ENCODE data around the gene RNF115.
"Not testable (repeated sequence)": the region's sequence is repeated elsewhere in the genome, so short reads cannot be mapped to it uniquely, and the experiment has no call there.

The RNF115 gene

GRCh38 chr1:145847827-145848226 is 23.9 kb upstream of the RNF115 start:
- peaks cover 5% of the 10 kb centered on the region for H3K4me1 Mint-ChIP-seq
- H3K27ac Mint-ChIP-seq: peak overlapping the region in 1 of 3 experiments; percentile 43
- H3K9me3 Mint-ChIP-seq: no peaks in the 10 kb centered on the region
- no peaks in the 10 kb centered on the region for H3K27me3 Mint-ChIP-seq (ENCODE audit: low read depth)
- H3K36me3 Mint-ChIP-seq (ENCODE audit: low read depth): peaks cover 39% of the 10 kb centered on the region
- peak overlapping the region in 2 of 3 experiments; percentile 26 to 40 for H3K4me3 Mint-ChIP-seq
- TF ChIP-seq CTCF (IDR thresholded peaks at IDR 0.05; ENCODE audit: unreplicated experiment in 3 of 3): no peak

GRCh38 chr1:145846201-145846612 is 22.3 kb upstream of the RNF115 start:
- Mint-ChIP-seq H3K4me3 (no peak overlapping the region), H3K4me1 (peaks cover 5% of the 10 kb centered on the region), H3K27ac (peak overlapping the region in 1 of 3 experiments; percentile 78), H3K36me3 (ENCODE audit: low read depth) (peaks cover 45% of the 10 kb centered on the region), H3K27me3 (ENCODE audit: low read depth) (no peaks in the 10 kb centered on the region), H3K9me3 (no peaks in the 10 kb centered on the region)
- peak; percentile 57 to 70 (median 60) for TF ChIP-seq CTCF (IDR thresholded peaks at IDR 0.05; ENCODE audit: unreplicated experiment in 3 of 3)

GRCh38 chr1:145845514-145846161 is 21.7 kb upstream of the RNF115 start, which contains the start of gene NUDT17:
Gene NUDT17, plus strand, starts transcription at chr1:145845630. Its CDS starts 11 bp downstream, at chr1:145845641.
- Mint-ChIP-seq H3K4me1 (peaks cover 5% of the 10 kb centered on the region), H3K27ac (peak within 1 kb of the TSS in 1 of 3 experiments; percentile 78), H3K9me3 (no peaks in the 10 kb centered on the region), H3K27me3 (ENCODE audit: low read depth) (no peaks in the 10 kb centered on the region), H3K36me3 (ENCODE audit: low read depth) (peaks cover 45% of the 10 kb centered on the region), H3K4me3 (no peak within 1 kb of the TSS)
- peak; percentile 95 to 97 (median 96) for TF ChIP-seq CTCF (IDR thresholded peaks at IDR 0.05; ENCODE audit: unreplicated experiment in 3 of 3)

DNA sequence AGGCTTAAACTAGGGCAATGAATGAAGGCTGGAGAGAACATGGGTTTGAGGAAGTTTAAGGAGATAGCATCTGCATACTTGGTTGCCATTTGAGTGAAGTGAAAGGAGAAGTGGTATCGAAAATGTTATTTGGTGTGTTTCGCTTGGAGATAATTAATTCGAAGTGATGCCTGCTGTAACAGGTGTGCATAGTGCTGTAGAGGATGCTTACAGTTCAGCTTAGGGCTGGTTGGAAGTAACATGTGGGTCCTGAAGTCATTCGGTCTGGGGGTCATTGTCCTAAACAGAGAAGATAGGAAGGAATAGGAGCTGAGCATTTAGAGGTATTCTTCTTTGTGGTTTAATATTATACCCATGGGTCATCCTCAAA is 21.2 kb upstream of the RNF115 start:
- no peak overlapping the region for H3K4me3 Mint-ChIP-seq
- peaks cover 5% of the 10 kb centered on the region for H3K4me1 Mint-ChIP-seq
- no peaks in the 10 kb centered on the region for H3K9me3 Mint-ChIP-seq
- TF ChIP-seq CTCF (IDR thresholded peaks at IDR 0.05; ENCODE audit: unreplicated experiment in 3 of 3): no peak
- H3K27ac Mint-ChIP-seq: no peak overlapping the region
- no peaks in the 10 kb centered on the region for H3K27me3 Mint-ChIP-seq (ENCODE audit: low read depth)
- H3K36me3 Mint-ChIP-seq (ENCODE audit: low read depth): peaks cover 42% of the 10 kb centered on the region

- Mint-ChIP-seq H3K4me1 (peaks cover 5% of the 10 kb centered on the region), H3K9me3 (no peaks in the 10 kb centered on the region), H3K36me3 (ENCODE audit: low read depth) (peaks cover 44% of the 10 kb centered on the region), H3K27ac (no peak overlapping the region), H3K4me3 (no peak overlapping the region), H3K27me3 (ENCODE audit: low read depth) (no peaks in the 10 kb centered on the region)
- TF ChIP-seq CTCF (IDR thresholded peaks at IDR 0.05; ENCODE audit: unreplicated experiment in 3 of 3): no peak
Measured at GRCh38 chr1:145843031-145843430, 19.1 kb upstream of the RNF115 start.

DNA sequence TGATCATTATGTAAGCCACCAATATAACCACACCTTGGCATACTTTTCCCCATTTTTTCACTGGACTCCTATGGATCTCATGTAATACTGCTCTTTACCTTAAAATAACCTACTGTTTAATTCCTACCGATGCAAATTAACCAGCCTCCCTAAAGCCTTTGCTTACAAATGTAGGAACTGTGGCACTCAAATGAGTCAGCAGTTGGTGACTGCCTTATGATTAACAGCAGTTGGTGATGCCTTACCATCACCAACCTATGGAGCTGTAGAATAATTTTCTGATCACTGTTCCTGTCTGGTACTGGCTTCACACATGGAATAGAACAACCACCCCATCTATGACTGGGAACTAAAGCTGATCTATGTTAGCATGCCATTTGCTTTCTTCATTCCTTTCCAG is 13.8 kb upstream of the RNF115 start:
- Mint-ChIP-seq H3K4me1 (no peaks in the 10 kb centered on the region), H3K36me3 (ENCODE audit: low read depth) (peaks cover 66% of the 10 kb centered on the region), H3K27ac (no peak overlapping the region), H3K27me3 (ENCODE audit: low read depth) (no peaks in the 10 kb centered on the region), H3K9me3 (no peaks in the 10 kb centered on the region), H3K4me3 (no peak overlapping the region)
- no peak for TF ChIP-seq CTCF (IDR thresholded peaks at IDR 0.05; ENCODE audit: unreplicated experiment in 3 of 3)

- not testable (repeated sequence) for H3K9me3 Mint-ChIP-seq, H3K27ac Mint-ChIP-seq
- H3K36me3 Mint-ChIP-seq (ENCODE audit: low read depth): peaks cover 74% of the 10 kb centered on the region
Measured at GRCh38 chr1:145830810-145831209, 6.9 kb upstream of the RNF115 start.

More at GRCh38 chr1:145830810-145831209, 6.9 kb upstream of the RNF115 start:
- not testable (repeated sequence) for H3K4me3 Mint-ChIP-seq; H3K27me3 Mint-ChIP-seq (ENCODE audit: low read depth); H3K4me1 Mint-ChIP-seq
